HG03108 (cell line): ENCODE results near the gene GMPPB.

Experiments used
- ATAC-seq: cut with Tn5 transposase; IDR thresholded peaks from one replicate; pipeline ENCODE4 v1.9.1; 2021; ENCODE audit warnings: moderate library complexity; ENCODE audit not compliant: unreplicated experiment

GMPPB gene

GRCh38 chr3:49673121-49673714, 50.5 kb downstream of the GMPPB start:
- ATAC-seq = no peak

GRCh38 chr3:49671291-49672288, 52.2 kb downstream of the GMPPB start:
- ATAC-seq = no peak

GRCh38 chr3:49670940-49671290, 52.8 kb downstream of the GMPPB start:
- ATAC-seq = no peak
